DMS153 treated with DMSO at 0.1 percent for 48 hours (cell line): ENCODE data around the gene NOP16.

Source experiments
- DNase-seq: peaks from one replicate; lab custom pipeline; 2025; ENCODE audit not compliant: unreplicated experiment; lab: John Stamatoyannopoulos, UW

NOP16 gene

GRCh38 chr5:176388003-176388443 is 375 bp downstream of the NOP16 start:
- no peak for DNase-seq

GRCh38 chr5:176387384-176387925 is 943 bp downstream of the NOP16 start:
- DNase-seq, result no peak

GRCh38 chr5:176386491-176386890 is 1.9 kb downstream of the NOP16 start:
- no peak for DNase-seq

GRCh38 chr5:176384991-176385390 is 3.4 kb downstream of the NOP16 start:
- no peak for DNase-seq

- no peak for DNase-seq
Observed at GRCh38 chr5:176384366-176384930, 4.0 kb downstream of the NOP16 start.

- DNase-seq, result no peak
Observed at GRCh38 chr5:176383961-176384360, 4.4 kb downstream of the NOP16 start.

- DNase-seq, result no peak
Observed at GRCh38 chr5:176383248-176383905, 5.0 kb downstream of the NOP16 start.

GRCh38 chr5:176382721-176383120 is 5.7 kb downstream of the NOP16 start:
- no peak for DNase-seq

- no peak for DNase-seq
Observed at GRCh38 chr5:176381979-176382378, 6.4 kb downstream of the NOP16 start.

- no peak for DNase-seq
Observed at GRCh38 chr5:176381423-176381822, 7.0 kb downstream of the NOP16 start.

- DNase-seq, result no peak
Observed at GRCh38 chr5:176379881-176380280, 8.5 kb downstream of the NOP16 start.

- no peak for DNase-seq
Observed at GRCh38 chr5:176373100-176373818, 15.1 kb downstream of the NOP16 start.

GRCh38 chr5:176371621-176372539 is 16.5 kb downstream of the NOP16 start:
- DNase-seq, result no peak

- no peak for DNase-seq
Observed at GRCh38 chr5:176369934-176370711, 18.3 kb downstream of the NOP16 start.

GRCh38 chr5:176368726-176369125 is 19.7 kb downstream of the NOP16 start:
- no peak for DNase-seq

GRCh38 chr5:176366232-176366894 is 22.0 kb downstream of the NOP16 start:
- no peak for DNase-seq

GRCh38 chr5:176365351-176366231 is 22.8 kb downstream of the NOP16 start, which contains the start of gene ARL10:
Gene ARL10, plus strand, starts transcription at chr5:176365487. Its CDS starts 77 bp downstream, at chr5:176365564.
- no peak for DNase-seq

- no peak for DNase-seq
Observed at GRCh38 chr5:176364765-176365350, 23.5 kb downstream of the NOP16 start.
